ENCODE results near the gene AFAP1L2.

DNA sequence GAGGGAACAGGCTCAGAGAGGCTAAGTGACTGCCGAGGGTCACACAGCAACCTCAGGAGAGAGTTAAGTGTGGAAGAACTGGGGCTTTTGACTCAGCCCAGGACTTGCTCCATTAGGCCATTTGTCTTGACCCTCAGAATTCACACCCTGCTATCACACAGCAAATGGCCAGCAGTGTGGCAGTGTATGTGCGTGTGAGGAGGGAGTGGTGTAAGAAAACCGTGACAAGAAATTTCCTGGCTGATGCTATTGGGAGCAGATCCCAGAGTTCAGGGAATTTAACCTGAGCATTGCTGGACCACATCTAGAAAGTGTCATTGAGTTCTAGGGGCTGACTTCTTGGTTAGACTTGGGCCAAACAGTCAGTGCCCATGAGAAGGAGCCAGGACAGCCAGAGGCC lies 146.8 kb downstream of the AFAP1L2 start:
- TF ChIP-seq POLR2A (IDR thresholded peaks at IDR 0.05) (no peak), CTCF (IDR thresholded peaks at IDR 0.05) (no peak), POLR2AphosphoS5 (IDR thresholded peaks at IDR 0.05) (no peak)

Data from prostate gland (tissue), 2 donors.